Suprapubic skin (tissue), 4 donors: ENCODE measurements around the gene DUSP6. TPM values are rescaled to one million over a fixed set of nuclear protein-coding genes. Genes with fewer than 3 reads are reported as not detected.
A peak's percentile ranks its signal among the peaks of the same experiment; 100 is the strongest.

Experiments
- DNase-seq, 2 donors: peaks; one replicate each; pipeline ENCODE4 v3.0.0-alpha.2; 2019; ENCODE audit warnings: low spot score in 2 of 2
- H3K27ac ChIP-seq: fragments of 200-600 bp; sonication (generic); one replicate; pipeline ENCODE4 v1.5.1; 2019
- H3K27me3 ChIP-seq: fragments of 200-600 bp; sonication (generic); one replicate; pipeline ENCODE4 v1.5.1; 2019
- H3K36me3 ChIP-seq: fragments of 200-600 bp; sonication (generic); one replicate; pipeline ENCODE4 v1.5.1; 2019
- H3K4me1 ChIP-seq: fragments of 200-600 bp; sonication (generic); one replicate; pipeline ENCODE4 v1.5.1; 2019
- H3K4me3 ChIP-seq: fragments of 200-600 bp; sonication (generic); one replicate; pipeline ENCODE4 v1.5.1; 2019; ENCODE audit warnings: mild to moderate bottlenecking
- H3K9me3 ChIP-seq: fragments of 200-600 bp; sonication (generic); one replicate; pipeline ENCODE4 v1.5.1; 2019
- EP300 ChIP-seq: sonication (generic); formaldehyde crosslinking; IDR thresholded peaks from one replicate; pipeline ENCODE4 v1.6.1; 2017; ENCODE audit warnings: antibody characterized with exemption
- POLR2A ChIP-seq, 2 donors: fragments of 450-650 bp; IDR thresholded peaks; one replicate each; pipeline ENCODE4 v1.6.1; 2017; ENCODE audit warnings: antibody characterized with exemption in 2 of 2, mild to moderate bottlenecking in 2 of 2, moderate library complexity in 2 of 2
- POLR2AphosphoS5 ChIP-seq, 3 donors: sonication (generic); formaldehyde crosslinking; IDR thresholded peaks; one replicate each; pipeline ENCODE4 v1.6.1; 2017; ENCODE audit warnings: antibody characterized with exemption in 3 of 3
- WGBS: methylation state at CpG from one replicate; pipeline ENCODE4 v1.1.5; 2018; 5-methylcytosine and 5-hydroxymethylcytosine counted together
- total RNA-seq, 4 donors: library from RNA; depleted of rRNA; stranded (reverse); fragments of >200 nt; gene quantifications; one replicate each; pipeline ENCODE4 v1.1.0, GENCODE V29; 2016
- TF ChIP-seq, protein P1 (sequence below), 2 donors: fragments of 200-600 bp in 1 of 2; fragments of 450-650 bp in 1 of 2; sonication (generic) in 1 of 2; IDR thresholded peaks; one replicate each; pipeline ENCODE4 v1.5.1; 2016 to 2019; ENCODE audit warnings: antibody characterized with exemption in 2 of 2, mild to moderate bottlenecking in 1 of 2, moderate library complexity in 1 of 2

Gene DUSP6, protein sequence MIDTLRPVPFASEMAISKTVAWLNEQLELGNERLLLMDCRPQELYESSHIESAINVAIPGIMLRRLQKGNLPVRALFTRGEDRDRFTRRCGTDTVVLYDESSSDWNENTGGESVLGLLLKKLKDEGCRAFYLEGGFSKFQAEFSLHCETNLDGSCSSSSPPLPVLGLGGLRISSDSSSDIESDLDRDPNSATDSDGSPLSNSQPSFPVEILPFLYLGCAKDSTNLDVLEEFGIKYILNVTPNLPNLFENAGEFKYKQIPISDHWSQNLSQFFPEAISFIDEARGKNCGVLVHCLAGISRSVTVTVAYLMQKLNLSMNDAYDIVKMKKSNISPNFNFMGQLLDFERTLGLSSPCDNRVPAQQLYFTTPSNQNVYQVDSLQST
- total RNA-seq: 10 to 100 TPM; 50.8 to 69.2 (median 59.7) TPM

GRCh38 chr12:89352492-89353187, at the start of gene DUSP6:
Gene DUSP6 (minus strand): TSS chr12:89352501. CDS start chr12:89352039, 462 bp downstream.
- Histone ChIP-seq H3K27ac (peak within 1 kb of the TSS; percentile 99), H3K4me3 (peak within 1 kb of the TSS; percentile 94), H3K9me3 (no peaks in the 10 kb centered on the region), H3K4me1 (peaks cover 68% of the 10 kb centered on the region), H3K36me3 (peaks cover 5% of the 10 kb centered on the region), H3K27me3 (no peaks in the 10 kb centered on the region)
- TF ChIP-seq, protein P1, sequence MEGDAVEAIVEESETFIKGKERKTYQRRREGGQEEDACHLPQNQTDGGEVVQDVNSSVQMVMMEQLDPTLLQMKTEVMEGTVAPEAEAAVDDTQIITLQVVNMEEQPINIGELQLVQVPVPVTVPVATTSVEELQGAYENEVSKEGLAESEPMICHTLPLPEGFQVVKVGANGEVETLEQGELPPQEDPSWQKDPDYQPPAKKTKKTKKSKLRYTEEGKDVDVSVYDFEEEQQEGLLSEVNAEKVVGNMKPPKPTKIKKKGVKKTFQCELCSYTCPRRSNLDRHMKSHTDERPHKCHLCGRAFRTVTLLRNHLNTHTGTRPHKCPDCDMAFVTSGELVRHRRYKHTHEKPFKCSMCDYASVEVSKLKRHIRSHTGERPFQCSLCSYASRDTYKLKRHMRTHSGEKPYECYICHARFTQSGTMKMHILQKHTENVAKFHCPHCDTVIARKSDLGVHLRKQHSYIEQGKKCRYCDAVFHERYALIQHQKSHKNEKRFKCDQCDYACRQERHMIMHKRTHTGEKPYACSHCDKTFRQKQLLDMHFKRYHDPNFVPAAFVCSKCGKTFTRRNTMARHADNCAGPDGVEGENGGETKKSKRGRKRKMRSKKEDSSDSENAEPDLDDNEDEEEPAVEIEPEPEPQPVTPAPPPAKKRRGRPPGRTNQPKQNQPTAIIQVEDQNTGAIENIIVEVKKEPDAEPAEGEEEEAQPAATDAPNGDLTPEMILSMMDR (IDR thresholded peaks at IDR 0.05): no peak
- TF ChIP-seq POLR2A (IDR thresholded peaks at IDR 0.05): peak in 1 of 2 donors; percentile 29
- no peak for TF ChIP-seq EP300
- TF ChIP-seq POLR2AphosphoS5 (IDR thresholded peaks at IDR 0.05): peak in 2 of 3 donors; percentile 75 to 88
- DNase-seq: peak; percentile 97 to 98
- WGBS: under 1% methylated on average over 34 of the region's 34 CpGs

DNA sequence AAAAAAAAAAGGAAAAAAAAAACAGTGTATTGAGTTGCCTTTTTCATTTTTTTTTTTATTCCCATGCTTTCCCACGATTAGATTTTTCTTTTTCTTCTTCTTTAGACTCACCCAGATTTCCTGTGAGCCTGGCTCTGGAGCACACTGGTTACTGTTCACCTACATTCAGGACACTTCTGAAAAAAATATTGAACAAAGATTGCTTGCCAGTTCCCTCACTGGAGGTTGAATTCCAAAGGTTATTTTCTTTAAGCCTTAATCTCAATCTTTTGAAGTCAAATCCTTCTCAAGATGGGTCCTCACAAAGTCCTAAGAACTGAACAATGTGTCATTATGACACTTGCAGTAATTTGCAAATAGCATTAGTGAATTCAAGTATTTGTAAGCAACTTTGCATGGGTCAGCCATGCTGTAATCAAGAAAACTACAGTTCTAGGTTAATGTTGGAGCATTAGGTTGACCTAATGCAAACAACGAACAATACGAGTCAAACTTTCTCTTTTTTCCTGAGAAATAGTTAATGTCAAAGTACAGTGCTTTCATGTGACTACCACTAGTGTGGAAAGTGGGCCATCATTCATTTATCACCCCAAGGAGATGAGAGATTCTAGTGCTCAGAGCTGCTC, 49.2 kb upstream of the DUSP6 start:
- no peak for DNase-seq
- WGBS: 87% methylated on average over 3 of the region's 3 CpGs
- Histone ChIP-seq H3K4me1 (no peaks in the 10 kb centered on the region), H3K9me3 (no peaks in the 10 kb centered on the region), H3K36me3 (no peaks in the 10 kb centered on the region), H3K27ac (no peak overlapping the region), H3K27me3 (no peaks in the 10 kb centered on the region), H3K4me3 (no peak overlapping the region)
- TF ChIP-seq, protein P1 (IDR thresholded peaks at IDR 0.05): no peak
- no peak for TF ChIP-seq EP300
- TF ChIP-seq POLR2AphosphoS5 (IDR thresholded peaks at IDR 0.05): no peak
- no peak for TF ChIP-seq POLR2A (IDR thresholded peaks at IDR 0.05)

- 73% methylated on average over 6 of the region's 6 CpGs for WGBS
- H3K9me3 ChIP-seq: no peaks in the 10 kb centered on the region
- no peak for DNase-seq
- no peak overlapping the region for H3K4me3 ChIP-seq
- H3K36me3 ChIP-seq: no peaks in the 10 kb centered on the region
- no peak for TF ChIP-seq POLR2AphosphoS5 (IDR thresholded peaks at IDR 0.05)
- TF ChIP-seq, protein P1 (IDR thresholded peaks at IDR 0.05): no peak
- TF ChIP-seq POLR2A (IDR thresholded peaks at IDR 0.05): no peak
- no peak for TF ChIP-seq EP300
- no peaks in the 10 kb centered on the region for H3K4me1 ChIP-seq
- H3K27me3 ChIP-seq: no peaks in the 10 kb centered on the region
- no peak overlapping the region for H3K27ac ChIP-seq
Measured at GRCh38 chr12:89400415-89400814, 48.1 kb upstream of the DUSP6 start.

- Histone ChIP-seq H3K27me3 (no peaks in the 10 kb centered on the region), H3K9me3 (no peaks in the 10 kb centered on the region), H3K36me3 (no peaks in the 10 kb centered on the region), H3K4me3 (no peak overlapping the region), H3K27ac (no peak overlapping the region), H3K4me1 (peaks cover 5% of the 10 kb centered on the region)
- no peak for DNase-seq
- 96% methylated on average over 4 of the region's 4 CpGs for WGBS
- no peak for TF ChIP-seq POLR2AphosphoS5 (IDR thresholded peaks at IDR 0.05)
- no peak for TF ChIP-seq POLR2A (IDR thresholded peaks at IDR 0.05)
- TF ChIP-seq, protein P1 (IDR thresholded peaks at IDR 0.05): no peak
- TF ChIP-seq EP300: no peak
Measured at GRCh38 chr12:89395712-89396111, 43.4 kb upstream of the DUSP6 start.
